K562 (cell line): ENCODE results near the gene ZNF785. TPM values are rescaled to one million over a fixed set of nuclear protein-coding genes. Genes with fewer than 3 reads are reported as not detected.

Experiments
- ATF1 ChIP-seq, 2 experiments: fragments of 450-650 bp in 1 of 2; IDR thresholded peaks; 2 replicates each; pipeline ENCODE4 v1.6.1; 2016; ENCODE audit warnings: missing compliant biosample characterization in 1 of 2, missing genetic modification characterization in 1 of 2
- CBX2 ChIP-seq: fragments of 200-600 bp; sonication (generic); IDR thresholded peaks from one replicate; pipeline ENCODE4 v1.6.1; 2012; ENCODE audit warnings: mild to moderate bottlenecking, low read length, inconsistent platforms; ENCODE audit not compliant: insufficient read depth, poor library complexity, severe bottlenecking
- CHD4 ChIP-seq: fragments of 200-600 bp; sonication (generic); IDR thresholded peaks from 3 replicates; pipeline ENCODE4 v1.6.1; 2012; ENCODE audit warnings: low read depth, mild to moderate bottlenecking, mixed read lengths, low read length, inconsistent platforms; ENCODE audit not compliant: insufficient read depth, insufficient replicate concordance, poor library complexity, severe bottlenecking
- E2F3 ChIP-seq: fragments of 250-450 bp; sonication (Bioruptor Pico); IDR thresholded peaks from 2 replicates; pipeline ENCODE4 v1.4.0; 2020; ENCODE audit warnings: mild to moderate bottlenecking
- ELK1 ChIP-seq: sonication (generic); formaldehyde crosslinking; IDR thresholded peaks from 2 replicates; pipeline ENCODE4 v1.8.1; 2022; ENCODE audit warnings: missing genetic modification reagents
- FOXO4 ChIP-seq: fragments of 450-650 bp; formaldehyde crosslinking; IDR thresholded peaks from 2 replicates; pipeline ENCODE4 v1.4.0; 2020; ENCODE audit warnings: mild to moderate bottlenecking, moderate library complexity
- HDAC6 ChIP-seq: IDR thresholded peaks from 2 replicates; pipeline ENCODE4 v1.6.1; 2012; ENCODE audit warnings: low read depth, mild to moderate bottlenecking, control low read depth, inconsistent platforms, low read length, moderate library complexity
- KAT7 ChIP-seq: sonication (generic); formaldehyde crosslinking; IDR thresholded peaks from 2 replicates; pipeline ENCODE4 v1.8.0; 2022; ENCODE audit warnings: missing genetic modification reagents, mild to moderate bottlenecking, borderline replicate concordance
- MCM7 ChIP-seq, 2 experiments: fragments of 450-650 bp; IDR thresholded peaks; 2 replicates each; pipeline ENCODE4 v1.6.1; 2016 to 2018
- MTA2 ChIP-seq: fragments of 450-650 bp; IDR thresholded peaks from 2 replicates; pipeline ENCODE4 v1.6.1; 2016; ENCODE audit warnings: low read depth
- MYC ChIP-seq, 2 experiments: fragments of 250-450 bp in 1 of 2; sonication (Bioruptor Pico) in 1 of 2; IDR thresholded peaks; 2 replicates each; pipeline versions ENCODE4 v1.5.1 to v1.6.1; 2012 to 2021; ENCODE audit warnings: low read depth in 2 of 2, borderline replicate concordance in 1 of 2, improper control_type of control experiment in 1 of 2, low read length in 1 of 2, mild to moderate bottlenecking in 1 of 2, moderate library complexity in 1 of 2
- POLR2AphosphoS2 ChIP-seq: IDR thresholded peaks from 2 replicates; pipeline ENCODE4 v1.6.1; 2012; ENCODE audit warnings: low read length, improper control_type of control experiment
- ZFPM2 ChIP-seq: fragments of 250-450 bp; sonication (Bioruptor Pico); IDR thresholded peaks from 2 replicates; pipeline ENCODE4 v1.5.1; 2022; ENCODE audit warnings: mild to moderate bottlenecking
- ZNF436 ChIP-seq: fragments of 250-450, 450-650 bp; sonication (Bioruptor Pico); formaldehyde crosslinking; IDR thresholded peaks from 2 replicates; pipeline ENCODE4 v1.7.0; 2020; ENCODE audit warnings: mild to moderate bottlenecking
- ZNF511 ChIP-seq: sonication (generic); formaldehyde crosslinking; IDR thresholded peaks from 2 replicates; pipeline ENCODE4 v1.8.0; 2022; ENCODE audit warnings: mild to moderate bottlenecking, missing genetic modification reagents
- ZNF77 ChIP-seq: fragments of 250-450 bp; sonication (Bioruptor Pico); IDR thresholded peaks from 2 replicates; pipeline ENCODE4 v1.5.0; 2020
- polyA plus RNA-seq, 8 experiments: library from polyadenylated mRNA; depleted of rRNA in 4 of 8; stranded (reverse) in 5 of 8; unstranded in 3 of 8; fragments of >200 nt; fragmentation: Nextera tagmentation in 2 of 8; fragmentation: Illumina TruSeq in 1 of 8; extraction: Ambion mirVana in 2 of 8; extraction: Trizol in 1 of 8; gene quantifications; 2 replicates each; pipeline versions ENCODE4 v1.2.1 to v1.2.3, GENCODE V29; 2011 to 2014; ENCODE audit warnings: inconsistent platforms in 1 of 8, missing spikeins in 1 of 8
- total RNA-seq, 7 experiments: library from RNA; depleted of rRNA in 6 of 7; stranded (reverse); fragments of >200 nt in 6 of 7; fragmentation: Illumina TruSeq in 2 of 7; extraction: Trizol in 2 of 7; gene quantifications; 2 replicates each; pipeline versions ENCODE4 v1.2.1 to v1.2.3, GENCODE V29; 2011 to 2021; ENCODE audit warnings: low replicate concordance in 1 of 7

The ZNF785 gene
- total and polyA plus RNA-seq, 9 of the 15 experiments (the other 6 are each of a cell fraction or from before 2014, with no cell fraction given), result 0.64 to 11.0 (median 6.4) TPM

- TF ChIP-seq ZNF511 (CRISPR knock-in tag), result peak; percentile 81
- TF ChIP-seq FOXO4 (CRISPR knock-in tag), result 0 out of 2 replicates have a peak, but pooled peaks have one; percentile 61
- TF ChIP-seq ELK1 (CRISPR knock-in tag), result no peak
- no peak for TF ChIP-seq MTA2
- no peak for TF ChIP-seq CHD4
- TF ChIP-seq ZFPM2 (CRISPR knock-in tag), result no peak
- TF ChIP-seq MCM7 (IDR thresholded peaks at IDR 0.05), result no peak
- no peak for TF ChIP-seq ZNF436 (CRISPR knock-in tag)
- TF ChIP-seq HDAC6, result no peak
- no peak for TF ChIP-seq CBX2
- TF ChIP-seq KAT7 (CRISPR knock-in tag), result peak; percentile 84; the same call in 1 of the 2 replicates
- no peak for TF ChIP-seq ATF1 (CRISPR knock-in tag; IDR thresholded peaks at IDR 0.05)
- peak; percentile 75 for TF ChIP-seq ATF1 (tag; IDR thresholded peaks at IDR 0.05)
- TF ChIP-seq MYC (IDR thresholded peaks at IDR 0.05; ENCODE audit: low read depth, low read length), result peak; percentile 68; the same call in 1 of the 2 replicates
- TF ChIP-seq MYC (CRISPR knock-in tag; IDR thresholded peaks at IDR 0.05; ENCODE audit: borderline replicate concordance, low read depth), result no peak
- 0 out of 2 replicates have a peak, but pooled peaks have one; percentile 24 for TF ChIP-seq E2F3 (CRISPR knock-in tag)
- TF ChIP-seq ZNF77 (CRISPR knock-in tag), result no peak
- no peak for TF ChIP-seq POLR2AphosphoS2
These were observed 24.7 kb upstream of the ZNF785 start, which contains the start of gene ZNF689 (continued) for GRCh38 chr16:30609926-30610839.
